H9 (cell line): ENCODE results near the gene KLF13. TPM values are rescaled to one million over a fixed set of nuclear protein-coding genes. Genes with fewer than 3 reads are reported as not detected.

Experiments
- DNase-seq: peaks from one replicate; pipeline ENCODE4 v3.0.0-alpha.2; 2017
- H2AFZ ChIP-seq: one replicate; pipeline ENCODE4 v1.6.1; 2013; ENCODE audit warnings: mild to moderate bottlenecking, low read length, control low read depth, moderate library complexity
- H2AK5ac ChIP-seq: 2 replicates; pipeline ENCODE4 v1.6.1; 2013; ENCODE audit warnings: low read length, control low read depth, mixed read lengths; ENCODE audit not compliant: insufficient read length
- H2BK120ac ChIP-seq: one replicate; pipeline ENCODE4 v1.6.1; 2013; ENCODE audit warnings: low read depth, mild to moderate bottlenecking, low read length, control low read depth, inconsistent platforms; ENCODE audit not compliant: poor library complexity, severe bottlenecking
- H2BK12ac ChIP-seq: 2 replicates; pipeline ENCODE4 v1.6.1; 2013; ENCODE audit warnings: low read length, control low read depth, mixed read lengths, low read depth; ENCODE audit not compliant: insufficient read length
- H2BK15ac ChIP-seq: 2 replicates; pipeline ENCODE4 v1.6.1; 2013; ENCODE audit warnings: low read depth, low read length, control low read depth
- H2BK20ac ChIP-seq: one replicate; pipeline ENCODE4 v1.6.1; 2013; ENCODE audit warnings: low read depth, mild to moderate bottlenecking, low read length, control low read depth, inconsistent platforms; ENCODE audit not compliant: poor library complexity, severe bottlenecking
- H2BK5ac ChIP-seq: 2 replicates; pipeline ENCODE4 v1.6.1; 2013; ENCODE audit warnings: low read length, control low read depth, mixed read lengths; ENCODE audit not compliant: insufficient read length
- H3K14ac ChIP-seq: 2 replicates; pipeline ENCODE4 v1.6.1; 2013; ENCODE audit warnings: low read length, control low read depth; ENCODE audit not compliant: insufficient read depth
- H3K18ac ChIP-seq: 2 replicates; pipeline ENCODE4 v1.6.1; 2013; ENCODE audit warnings: low read depth, mild to moderate bottlenecking, mixed read lengths, low read length, control low read depth; ENCODE audit not compliant: insufficient read length
- H3K23ac ChIP-seq: 2 replicates; pipeline ENCODE4 v1.6.1; 2013; ENCODE audit warnings: low read length, control low read depth, mixed read lengths, low read depth; ENCODE audit not compliant: insufficient read length
- H3K23me2 ChIP-seq: 2 replicates; pipeline ENCODE4 v1.6.1; 2013; ENCODE audit warnings: low read depth, mild to moderate bottlenecking, mixed read lengths, low read length, control low read depth; ENCODE audit not compliant: insufficient read length, poor library complexity, severe bottlenecking
- H3K27ac ChIP-seq: 2 replicates; pipeline ENCODE4 v1.5.1; 2013; ENCODE audit warnings: low read length, control low read depth, mixed read lengths, low read depth; ENCODE audit not compliant: insufficient read length
- H3K27me3 ChIP-seq: 2 replicates; pipeline ENCODE4 v1.6.1; 2013; ENCODE audit warnings: low read length, control low read depth, inconsistent platforms; ENCODE audit not compliant: insufficient read depth
- H3K4ac ChIP-seq: 2 replicates; pipeline ENCODE4 v1.6.1; 2013; ENCODE audit warnings: low read depth, mild to moderate bottlenecking, control low read depth, inconsistent platforms, low read length, moderate library complexity
- H3K4me1 ChIP-seq: 2 replicates; pipeline ENCODE4 v1.6.1; 2013; ENCODE audit warnings: low read length, control low read depth, inconsistent platforms; ENCODE audit not compliant: insufficient read depth
- H3K4me2 ChIP-seq: 2 replicates; pipeline ENCODE4 v1.6.1; 2013; ENCODE audit warnings: low read length, control low read depth, mixed read lengths; ENCODE audit not compliant: insufficient read length, insufficient read depth
- H3K56ac ChIP-seq: 2 replicates; pipeline ENCODE4 v1.6.1; 2013; ENCODE audit warnings: low read depth, mild to moderate bottlenecking, mixed read lengths, low read length, control low read depth; ENCODE audit not compliant: insufficient read length
- H3K79me1 ChIP-seq: 2 replicates; pipeline ENCODE4 v1.6.1; 2013; ENCODE audit warnings: low read depth, mild to moderate bottlenecking, moderate library complexity, low read length, control low read depth, inconsistent platforms; ENCODE audit not compliant: insufficient read depth, poor library complexity, severe bottlenecking
- H3K79me2 ChIP-seq: 2 replicates; pipeline ENCODE4 v1.6.1; 2013; ENCODE audit warnings: low read length, control low read depth, inconsistent platforms; ENCODE audit not compliant: insufficient read depth
- H3K9ac ChIP-seq: 2 replicates; pipeline ENCODE4 v1.6.1; 2013; ENCODE audit warnings: low read length, control low read depth, mixed read lengths; ENCODE audit not compliant: insufficient read length; ENCODE audit errors: extremely low read depth
- H3K9me3 ChIP-seq: one replicate; pipeline ENCODE4 v1.6.1; 2013; ENCODE audit warnings: low read depth, low read length, inconsistent platforms; ENCODE audit not compliant: control insufficient read depth
- H3T11ph ChIP-seq: one replicate; pipeline ENCODE4 v1.6.1; 2013; ENCODE audit warnings: mild to moderate bottlenecking, low read length, control low read depth, inconsistent platforms
- H4K20me1 ChIP-seq: one replicate; pipeline ENCODE4 v1.6.1; 2013; ENCODE audit not compliant: control insufficient read depth, insufficient read length, insufficient read depth
- H4K5ac ChIP-seq: 2 replicates; pipeline ENCODE4 v1.6.1; 2013; ENCODE audit warnings: low read depth, mild to moderate bottlenecking, mixed read lengths, low read length, control low read depth; ENCODE audit not compliant: insufficient read length
- H4K8ac ChIP-seq: replicated peaks from 2 replicates; pipeline ENCODE4 v1.6.1; 2013; ENCODE audit warnings: low read length, control low read depth, mixed read lengths, low read depth; ENCODE audit not compliant: insufficient read length
- H4K91ac ChIP-seq: 2 replicates; pipeline ENCODE4 v1.6.1; 2013; ENCODE audit warnings: low read depth, mild to moderate bottlenecking, moderate library complexity, mixed read lengths, low read length, control low read depth; ENCODE audit not compliant: insufficient read length
- H3K27ac Mint-ChIP-seq, 3 experiments: 2 replicates in 2 of 3; 3 replicates in 1 of 3; pipeline ENCODE4 v1.8.0; 2020 to 2021; ENCODE audit warnings: mixed read lengths in 3 of 3, mild to moderate bottlenecking in 1 of 3, moderate library complexity in 1 of 3
- H3K27me3 Mint-ChIP-seq: 2 replicates; pipeline ENCODE4 v1.8.0; 2021; ENCODE audit warnings: low read depth, mild to moderate bottlenecking, moderate library complexity, mixed read lengths
- H3K36me3 Mint-ChIP-seq, 3 experiments: 2 replicates in 2 of 3; 3 replicates in 1 of 3; pipeline ENCODE4 v1.8.0; 2020 to 2021; ENCODE audit warnings: low read depth in 3 of 3, mixed read lengths in 3 of 3; ENCODE audit not compliant: insufficient read depth in 1 of 3
- H3K4me1 Mint-ChIP-seq, 2 experiments: 2 replicates each; pipeline ENCODE4 v1.8.0; 2020; ENCODE audit warnings: mixed read lengths in 2 of 2
- H3K4me3 Mint-ChIP-seq, 2 experiments: 2 replicates in 1 of 2; 3 replicates in 1 of 2; pipeline ENCODE4 v1.8.0; 2020 to 2021; ENCODE audit warnings: mild to moderate bottlenecking in 2 of 2, mixed read lengths in 2 of 2, moderate library complexity in 1 of 2
- H3K9me3 Mint-ChIP-seq, 2 experiments: 2 replicates in 1 of 2; 3 replicates in 1 of 2; pipeline ENCODE4 v1.8.0; 2020; ENCODE audit warnings: mild to moderate bottlenecking in 2 of 2, mixed read lengths in 2 of 2, moderate library complexity in 1 of 2
- CTCF ChIP-seq: fragments of 200-600 bp; sonication (generic); conservative IDR thresholded peaks from 3 replicates; pipeline ENCODE4 v1.8.0; 2021; ENCODE audit warnings: antibody characterized with exemption, mild to moderate bottlenecking
- WGBS: extraction: QIAGEN DNeasy Blood & Tissue Kit; methylation state at CpG from one replicate; pipeline ENCODE4 v1.1.7; 2013; ENCODE audit warnings: missing lambda C conversion rate, low lambda C conversion rate, mixed read lengths; ENCODE audit not compliant: insufficient read length; ENCODE audit errors: extremely low coverage; 5-methylcytosine and 5-hydroxymethylcytosine counted together
- total RNA-seq: library from RNA; stranded (reverse); gene quantifications from 2 replicates; pipeline ENCODE4 v1.2.1, GENCODE V29; 2021

The KLF13 gene
- total RNA-seq, 1 experiment from 2014 or later: 33.4 TPM

GRCh38 chr15:31384568-31384967 is 57.9 kb downstream of the KLF13 start:
- H2AK5ac ChIP-seq: no peak overlapping the region
- H3K4me2 ChIP-seq: no peak overlapping the region
- DNase-seq: no peak
- no peak overlapping the region for H3K18ac ChIP-seq
- Mint-ChIP-seq H3K27ac (no peak overlapping the region), H3K36me3 (peaks cover 9 to 12% (median 11%) of the 10 kb centered on the region in 3 experiments), H3K27me3 (peaks cover 7% of the 10 kb centered on the region), H3K4me1 (peaks cover 7 to 8% of the 10 kb centered on the region in 2 experiments), H3K4me3 (no peak overlapping the region), H3K9me3 (peaks cover 4 to 8% of the 10 kb centered on the region in 2 experiments; a peak in 4 of 5 replicates)
- H3K79me1 ChIP-seq: no peaks in the 10 kb centered on the region
- no peaks in the 10 kb centered on the region for H3K9me3 ChIP-seq
- no peak overlapping the region for H2BK12ac ChIP-seq
- no peak overlapping the region for H2BK15ac ChIP-seq
- H3K56ac ChIP-seq: no peak overlapping the region
- no peaks in the 10 kb centered on the region for H3K23me2 ChIP-seq
- no peak for TF ChIP-seq CTCF
- H4K5ac ChIP-seq: no peak overlapping the region
- no peak overlapping the region for H3K4ac ChIP-seq
- no peak overlapping the region for H4K8ac ChIP-seq
- WGBS: no CpG with 5 or more reads among the region's 4 CpGs
- no peak overlapping the region for H2BK20ac ChIP-seq
- H3K79me2 ChIP-seq: no peaks in the 10 kb centered on the region
- H3K14ac ChIP-seq: no peak overlapping the region
- H2AFZ ChIP-seq: no peak overlapping the region
- no peak overlapping the region for H2BK120ac ChIP-seq
- H3T11ph ChIP-seq: no peak overlapping the region
- no peak overlapping the region for H3K27ac ChIP-seq
- no peak overlapping the region for H4K91ac ChIP-seq
- no peak overlapping the region for H3K9ac ChIP-seq
- H3K4me1 ChIP-seq: no peaks in the 10 kb centered on the region
- no peak overlapping the region for H2BK5ac ChIP-seq
- no peaks in the 10 kb centered on the region for H4K20me1 ChIP-seq
- H3K27me3 ChIP-seq: no peaks in the 10 kb centered on the region
- no peak overlapping the region for H3K23ac ChIP-seq
